GM13977 (cell line): ENCODE results near the gene PCBD2.
"Not testable (repeated sequence)": the region's sequence is repeated elsewhere in the genome, so short reads cannot be mapped to it uniquely, and the experiment has no call there.

Experiments
- DNase-seq: peaks from one replicate; pipeline ENCODE4 v3.0.0; 2012; ENCODE audit warnings: low spot score
- CTCF ChIP-seq: IDR thresholded peaks from 2 replicates; pipeline ENCODE4 v1.5.1; 2012; ENCODE audit warnings: mild to moderate bottlenecking, control low read depth; ENCODE audit not compliant: insufficient read depth; ENCODE audit errors: extremely low read depth, missing control alignments
- in situ Hi-C: fragments of 300-500 bp; cut with MboI; formaldehyde crosslinking; loops from one replicate; pipeline ENCODE4 v1.12.0; 2022; ENCODE audit warnings: low sequenced_read_pairs, low pct_unique_long_range_greater_than_20kb, mixed read lengths, inconsistent platforms; ENCODE audit not compliant: unreplicated experiment

PCBD2 gene

GRCh38 chr5:134904610-134905245, at the start of gene PCBD2:
TSS of gene PCBD2 (plus strand) at chr5:134905131. CDS start at chr5:134905140, 9 bp downstream.
- in situ Hi-C loops: loop anchor here (10.0 kb wide), 1 partner anchor 140 kb away; no protein-coding TSS in a partner anchor
- DNase-seq: peak; percentile 90
- peak; percentile 98 for TF ChIP-seq CTCF

GRCh38 chr5:134856465-134856864, 48.5 kb upstream of the PCBD2 start:
- DNase-seq, in situ Hi-C loops: not testable (repeated sequence)

GRCh38 chr5:134857401-134857800, 47.5 kb upstream of the PCBD2 start:
- TF ChIP-seq CTCF: no peak
- in situ Hi-C loops: no loop called here
- DNase-seq: no peak

- in situ Hi-C loops: no loop called here
- no peak for TF ChIP-seq CTCF
- no peak for DNase-seq
Observed at GRCh38 chr5:134864707-134865106, 40.2 kb upstream of the PCBD2 start.

GRCh38 chr5:134873494-134873893, 31.4 kb upstream of the PCBD2 start:
- no peak for DNase-seq
- in situ Hi-C loops: no loop called here
- no peak for TF ChIP-seq CTCF

GRCh38 chr5:134873987-134874830, 30.7 kb upstream of the PCBD2 start, which contains the start of gene TXNDC15:
TSS of gene TXNDC15 (plus strand) at chr5:134874371. CDS start at chr5:134874428, 57 bp downstream.
- in situ Hi-C loops: no loop called here
- TF ChIP-seq CTCF: no peak
- DNase-seq: peak; percentile 91

GRCh38 chr5:134874831-134875655, 29.9 kb upstream of the PCBD2 start:
- no peak for TF ChIP-seq CTCF
- peak; percentile 52 for DNase-seq

More at GRCh38 chr5:134874831-134875655, 29.9 kb upstream of the PCBD2 start:
- in situ Hi-C loops: no loop called here
